LoVo (cell line): ENCODE measurements around the gene TMEM167B.
"Not testable (repeated sequence)": the region's sequence is repeated elsewhere in the genome, so short reads cannot be mapped to it uniquely, and the experiment has no call there.

Experiments
- DNase-seq: peaks from one replicate; pipeline ENCODE4 v3.0.0-alpha.2; 2016; ENCODE audit warnings: low spot score

Gene TMEM167B

DNA sequence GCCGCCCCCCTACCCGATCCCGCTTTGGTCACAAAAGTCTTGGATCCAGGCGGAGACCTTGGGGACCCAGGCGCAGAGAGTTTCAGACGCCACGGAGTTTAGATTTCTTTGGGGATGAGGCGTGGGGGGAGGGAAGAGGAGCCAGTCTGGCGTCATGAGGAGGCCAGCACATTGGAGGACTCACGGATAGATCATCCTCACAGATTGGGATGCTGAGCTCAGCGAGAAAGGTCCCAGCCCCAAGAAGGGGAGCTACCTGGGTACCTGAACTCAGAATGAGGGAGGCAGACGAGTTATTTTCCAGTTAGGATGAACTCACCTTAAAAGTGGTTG, 23.7 kb downstream of the TMEM167B start:
- no peak for DNase-seq

DNA sequence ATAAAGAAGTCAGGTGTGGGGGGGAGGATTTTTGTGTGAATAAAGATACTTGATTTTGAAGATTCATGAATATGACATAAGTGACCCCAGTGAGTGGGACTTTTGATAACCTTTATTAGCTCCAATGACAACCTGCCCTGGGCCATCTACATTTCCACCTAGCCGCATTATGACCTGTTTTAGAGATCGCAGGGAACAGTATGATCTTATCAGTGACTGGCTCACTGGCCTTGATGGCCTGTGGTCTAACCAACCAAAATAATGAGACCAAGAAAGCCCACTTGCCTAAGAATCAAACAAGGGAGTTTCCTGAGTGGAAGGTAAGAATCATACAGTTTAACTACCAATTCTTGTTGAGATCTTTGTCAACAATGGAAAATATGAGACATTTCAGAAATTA, 25.1 kb downstream of the TMEM167B start:
- no peak for DNase-seq

DNA sequence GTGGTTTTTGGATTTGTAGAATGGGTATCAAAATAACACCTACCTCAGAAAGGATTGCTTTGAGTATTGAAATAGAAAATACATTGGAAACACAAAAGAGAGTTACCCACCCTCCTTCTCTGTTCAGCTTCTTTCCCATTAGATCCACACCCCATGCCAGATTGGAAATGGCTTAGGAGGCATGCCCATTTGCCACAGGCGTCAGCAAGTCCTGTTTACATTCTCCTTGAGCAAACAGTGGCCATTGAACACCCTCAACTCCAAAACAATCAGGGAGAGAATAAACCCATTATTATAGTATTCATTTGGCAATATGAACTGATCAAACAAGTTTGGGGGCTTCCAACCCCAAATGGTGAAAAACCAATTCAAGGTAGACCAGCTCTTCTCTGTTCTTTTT, 25.7 kb downstream of the TMEM167B start:
- no peak for DNase-seq

DNA sequence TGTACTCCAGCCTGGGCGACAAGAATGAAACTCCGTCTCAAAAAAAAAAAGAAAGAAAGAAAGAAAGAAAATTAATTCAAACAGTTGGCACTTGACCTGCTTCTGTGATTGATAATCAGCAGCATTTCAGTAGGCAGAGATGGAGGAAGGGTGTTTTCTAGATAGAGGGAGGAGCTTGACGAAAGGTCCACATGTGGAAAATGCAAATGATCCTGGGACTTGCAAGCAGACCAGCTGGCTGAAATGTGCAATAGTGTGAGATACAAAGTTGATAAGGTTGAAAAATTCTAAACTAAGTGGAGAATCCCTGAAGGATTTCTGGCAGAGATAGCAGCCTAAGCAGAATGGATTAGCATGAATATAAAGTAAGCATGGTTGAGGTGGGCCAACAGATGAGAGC, 27.5 kb downstream of the TMEM167B start:
- DNase-seq = no peak

DNA sequence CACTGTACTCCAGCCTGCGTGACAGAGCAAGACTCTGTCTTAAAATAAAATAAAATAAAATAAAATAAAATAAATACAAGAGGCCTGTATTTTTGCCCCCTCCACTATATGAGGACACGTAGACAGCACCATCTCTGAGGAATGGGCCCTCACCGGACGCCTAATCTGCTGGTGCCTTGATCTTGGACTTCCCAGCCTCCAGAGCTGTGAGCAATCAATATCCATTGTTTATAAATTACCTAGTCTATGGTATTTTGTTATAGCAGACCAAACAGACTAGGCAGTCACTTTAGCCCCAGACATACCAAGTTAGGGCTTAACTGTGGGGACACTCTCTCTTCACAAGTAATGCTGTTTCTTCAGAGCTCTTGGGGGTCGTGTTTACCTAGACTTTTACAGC, 29.8 kb downstream of the TMEM167B start:
- DNase-seq = no peak

DNA sequence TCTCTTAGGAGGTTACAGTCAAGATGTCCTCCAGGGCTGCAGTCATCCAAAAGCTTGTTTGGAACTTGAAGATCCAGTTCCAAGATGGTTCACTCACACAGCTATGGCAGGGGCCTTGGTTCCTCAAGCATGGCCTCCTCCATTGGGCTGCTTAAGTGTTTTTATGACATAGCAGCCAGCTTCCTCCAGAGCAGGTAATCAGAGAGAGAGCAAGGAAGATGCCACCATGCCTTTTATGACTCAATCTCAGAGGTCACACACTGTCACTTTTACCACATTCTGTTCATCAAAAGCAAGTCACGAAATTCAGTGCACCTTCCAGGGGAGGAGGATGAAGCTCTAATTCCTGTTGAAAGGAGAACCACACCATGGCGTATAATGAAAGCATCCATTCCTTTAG, 40.5 kb downstream of the TMEM167B start:
- DNase-seq = no peak

DNA sequence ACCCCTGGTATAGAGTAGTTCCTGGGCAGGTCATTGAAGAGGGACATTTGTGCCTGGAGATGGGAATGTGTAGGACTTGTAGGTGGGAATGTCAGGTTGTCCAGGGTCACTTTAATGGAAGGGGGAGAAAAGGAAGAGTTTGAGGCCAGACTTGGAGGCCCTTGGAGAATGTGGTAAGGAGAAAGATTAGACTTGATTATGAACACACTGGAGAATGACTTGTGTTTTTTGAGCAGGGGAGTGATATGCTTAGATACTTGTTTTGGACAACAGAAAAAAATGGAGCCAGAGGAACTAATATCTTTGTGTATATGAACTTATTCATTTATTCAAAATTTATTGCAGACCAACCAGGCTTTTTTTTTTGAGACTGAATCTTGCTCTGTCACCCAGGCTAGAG, 41.2 kb downstream of the TMEM167B start:
- DNase-seq = no peak

DNA sequence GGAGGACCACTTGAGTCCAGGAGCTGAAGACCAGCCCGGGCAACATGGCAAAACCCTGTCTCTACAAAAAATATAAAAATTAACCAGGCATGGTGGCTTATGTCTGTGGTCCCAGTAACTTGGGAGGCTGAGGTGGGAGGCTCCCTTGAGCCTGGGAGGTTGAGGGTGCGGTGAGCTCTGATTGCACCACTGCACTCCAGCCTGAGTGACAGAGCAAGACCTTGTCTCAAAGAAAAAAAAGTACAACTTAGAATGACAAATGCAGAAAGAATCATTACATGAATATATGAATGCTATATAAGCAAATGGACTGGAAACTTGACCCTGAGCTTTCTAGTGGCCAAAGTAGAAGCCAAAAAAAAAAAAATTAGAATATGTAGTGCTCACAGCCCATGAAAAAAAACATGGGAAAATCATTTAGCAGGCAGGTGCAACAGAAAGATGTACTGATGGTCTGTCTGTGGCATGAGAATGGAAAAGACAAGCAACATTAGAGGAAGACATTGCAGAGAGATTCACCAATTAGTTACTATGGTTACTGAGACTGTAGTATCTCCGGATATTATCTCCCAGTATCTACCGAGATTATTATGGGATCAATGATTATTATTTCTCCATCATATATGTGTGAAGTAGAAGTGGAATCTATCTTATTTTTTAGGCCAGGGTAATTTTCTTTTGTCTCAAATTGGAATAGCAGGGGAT, 42.6 kb downstream of the TMEM167B start:
- DNase-seq = no peak

DNA sequence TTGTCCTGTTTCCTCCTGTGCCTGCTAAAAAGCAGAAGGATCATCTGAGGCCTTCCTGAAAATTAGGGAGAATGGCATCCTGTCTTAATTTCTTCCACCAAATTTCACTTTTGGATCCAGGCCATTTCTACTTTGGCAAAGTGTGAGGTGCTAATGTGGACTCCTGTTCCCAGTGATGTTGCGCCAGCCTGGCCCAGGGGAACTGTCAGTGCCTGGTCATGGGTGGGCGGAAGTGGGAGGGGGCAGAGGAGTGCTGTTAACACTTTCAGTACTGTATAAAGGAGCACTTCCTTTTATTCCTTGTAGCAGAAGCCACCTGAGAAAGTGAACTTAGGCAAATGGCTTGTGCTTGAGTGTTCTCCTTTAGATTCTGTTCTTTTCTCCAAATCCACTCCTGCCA, 43.3 kb downstream of the TMEM167B start:
- no peak for DNase-seq

DNA sequence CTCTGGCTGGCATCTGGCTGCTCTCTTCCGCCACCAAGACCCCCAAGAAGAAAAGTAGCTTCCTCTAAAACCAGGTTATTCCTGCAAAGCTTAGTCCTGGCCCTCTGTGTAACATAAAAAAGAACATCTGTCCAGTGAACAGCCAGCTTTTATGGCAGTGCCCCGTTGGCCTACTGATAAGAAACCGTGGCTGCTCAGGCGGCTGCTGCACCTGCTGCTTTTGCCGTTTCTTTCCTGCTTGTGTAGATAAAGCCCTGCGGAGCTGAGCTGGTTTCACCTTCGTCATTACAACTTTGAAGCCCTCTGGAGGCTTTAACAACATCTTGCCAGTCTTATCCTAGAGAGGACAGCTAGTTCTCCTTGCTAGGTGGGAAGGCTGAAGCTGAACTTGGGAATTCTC, 43.9 kb downstream of the TMEM167B start:
- DNase-seq = no peak

DNA sequence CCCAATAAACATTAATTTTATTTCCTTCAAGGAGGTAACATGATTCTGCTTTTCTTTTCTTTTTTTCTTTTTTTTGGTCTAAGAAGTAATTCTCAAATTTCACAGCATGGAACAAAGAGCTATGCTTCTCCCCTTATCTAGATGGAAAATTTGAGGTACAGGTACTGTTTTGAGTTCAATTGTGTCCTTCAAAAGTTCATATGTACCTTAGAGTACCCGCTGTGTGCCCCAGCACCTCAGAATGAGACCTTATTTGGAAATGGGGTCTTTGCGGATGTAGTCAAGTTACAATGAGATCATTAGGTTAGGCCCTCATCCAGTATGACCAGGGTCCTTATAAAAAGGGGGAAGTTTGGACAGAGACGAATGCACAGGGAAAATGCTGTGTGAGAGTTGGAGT, 45.4 kb downstream of the TMEM167B start:
- DNase-seq = no peak

DNA sequence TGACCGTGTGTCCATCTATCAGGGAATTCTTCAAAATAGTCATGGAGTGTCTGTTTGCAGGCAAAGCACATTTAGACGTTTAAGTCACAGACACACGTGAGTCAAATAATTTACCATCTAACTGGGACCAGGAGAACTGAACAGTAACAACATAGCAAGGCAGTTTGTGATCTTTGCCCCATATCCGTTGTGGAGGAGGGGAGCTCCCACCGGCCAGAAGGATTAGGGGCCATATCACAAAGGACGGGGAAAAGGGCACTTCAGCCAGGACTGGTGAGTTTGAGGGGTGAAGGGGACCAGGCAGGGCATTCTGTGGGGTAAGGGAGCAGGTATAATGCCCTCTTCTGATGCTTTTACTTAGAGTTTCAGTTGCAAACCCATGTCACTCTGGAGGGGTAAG, 46.2 kb downstream of the TMEM167B start:
- DNase-seq = no peak

DNA sequence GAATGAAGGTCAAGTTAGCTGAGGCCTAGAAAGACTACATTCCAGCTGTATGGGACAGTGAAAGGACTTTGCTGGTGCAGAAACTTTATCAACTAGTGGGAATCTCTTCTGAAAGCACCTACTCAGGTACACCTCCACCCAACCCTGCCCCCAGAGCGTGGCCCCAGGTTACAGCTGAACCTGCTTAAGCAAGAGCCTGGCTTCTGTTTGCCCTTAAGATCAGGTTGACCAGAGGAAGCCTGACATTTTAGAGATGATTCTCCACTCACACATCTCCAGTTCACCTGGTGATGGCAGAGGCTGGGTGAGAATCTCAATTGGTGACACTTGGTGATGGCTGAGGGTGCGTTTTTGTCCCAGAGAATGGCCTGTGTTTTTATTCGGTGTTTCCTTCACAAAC, 47.4 kb downstream of the TMEM167B start:
- no peak for DNase-seq

DNA sequence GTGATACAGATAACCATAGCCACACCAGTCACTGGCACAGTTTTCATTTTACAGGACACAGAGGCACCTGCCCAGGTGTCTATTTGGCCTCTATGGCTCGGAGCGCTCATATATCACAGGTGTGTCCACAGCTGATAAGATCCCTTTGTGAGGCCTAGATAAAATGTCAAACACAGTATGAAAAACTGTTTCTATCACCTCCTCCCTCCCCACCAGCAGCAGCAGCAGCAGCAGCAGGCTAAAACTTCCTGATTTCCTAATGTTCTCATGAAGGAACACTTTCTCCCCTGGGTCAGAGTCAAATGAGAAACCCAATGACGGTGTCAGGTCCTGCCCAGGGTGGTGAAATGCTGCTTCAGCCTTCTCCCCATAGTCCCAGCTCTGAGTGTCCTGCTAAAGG, 47.8 kb downstream of the TMEM167B start:
- DNase-seq = no peak

DNA sequence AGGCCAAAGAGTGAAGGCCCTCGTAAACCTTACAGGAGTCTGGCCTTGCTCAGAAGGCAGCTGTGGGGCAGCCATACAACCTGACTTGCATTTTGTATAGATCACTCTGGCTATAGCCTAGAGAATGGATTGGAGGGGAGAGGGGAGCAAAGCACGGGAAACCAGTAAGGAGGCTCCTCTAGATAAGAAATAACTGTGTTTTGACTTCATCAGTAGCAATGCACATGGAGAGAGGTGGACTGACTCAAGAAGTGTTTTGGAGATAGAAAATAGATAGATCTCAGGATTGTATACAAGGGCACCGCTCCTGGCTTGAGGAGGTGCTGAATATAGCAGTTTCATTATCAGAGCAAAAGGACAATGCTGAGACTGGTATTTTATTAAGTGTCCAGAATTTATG, 49.8 kb downstream of the TMEM167B start:
- DNase-seq = no peak

DNA sequence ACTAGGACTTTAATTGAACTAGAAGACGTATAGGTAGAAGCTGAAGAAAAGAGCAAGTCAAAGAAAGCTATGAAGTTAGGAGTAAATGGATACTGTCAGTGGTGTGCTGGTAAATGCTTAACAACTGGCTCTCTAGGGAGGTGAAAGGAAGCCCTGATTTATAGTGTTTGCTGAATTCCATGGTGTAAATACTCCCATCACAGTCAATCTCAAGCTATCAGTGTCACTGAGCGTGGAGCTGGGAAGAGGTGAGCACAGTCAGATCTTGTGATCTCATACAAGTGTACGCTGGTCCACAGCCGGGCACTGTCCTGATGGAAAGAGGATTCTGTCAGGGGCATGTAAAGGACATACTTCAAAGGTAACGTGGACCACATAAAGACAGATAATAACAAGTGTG, 51.7 kb downstream of the TMEM167B start:
- no peak for DNase-seq

DNA sequence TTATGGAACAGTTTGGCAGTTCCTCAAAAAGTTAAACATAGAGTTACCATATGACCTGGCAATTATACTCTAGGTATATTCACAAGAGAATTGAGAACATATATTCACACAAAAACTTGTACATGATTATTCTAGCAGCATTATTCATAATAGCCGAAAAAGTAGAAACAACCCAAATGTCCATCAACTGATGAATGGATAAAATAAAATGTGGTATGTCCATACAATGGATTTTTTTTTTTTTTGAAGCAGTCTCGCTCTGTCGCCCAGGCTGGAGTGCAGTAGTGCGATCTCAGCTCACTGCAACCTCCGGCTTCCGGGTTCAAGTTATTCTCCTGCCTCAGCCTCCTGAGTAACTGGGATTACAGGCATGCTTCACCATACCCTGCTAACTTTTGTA, 52.2 kb downstream of the TMEM167B start:
- not testable (repeated sequence) for DNase-seq
